Adrenal gland (tissue), 12 donors: ENCODE data around the gene OR51B2. TPM values are rescaled to one million over a fixed set of nuclear protein-coding genes. Genes with fewer than 3 reads are reported as not detected.

Experiments
- DNase-seq, 7 donors: peaks; one replicate each; pipeline ENCODE4 v3.0.0-alpha.2; 2019 to 2020
- H3K27ac ChIP-seq, 5 donors: fragments of 200-600 bp; sonication (generic) in 4 of 5; 1 replicate in 3 of 5; 2 replicates in 2 of 5; pipeline versions ENCODE4 v1.5.1 to v1.8.0; 2016 to 2020; ENCODE audit warnings: mild to moderate bottlenecking in 1 of 5
- H3K27me3 ChIP-seq: fragments of 200-600 bp; 2 replicates; pipeline ENCODE4 v1.8.0; 2021
- H3K36me3 ChIP-seq, 2 donors: fragments of 200-600 bp; replicated peaks in 1 of 2; 1 replicate in 1 of 2; 2 replicates in 1 of 2; pipeline versions ENCODE4 v1.5.1 to v1.8.0; 2018 to 2022
- H3K4me1 ChIP-seq, 2 donors: fragments of 200-600 bp; replicated peaks in 1 of 2; 1 replicate in 1 of 2; 2 replicates in 1 of 2; pipeline versions ENCODE4 v1.5.1 to v1.8.0; 2018 to 2021
- H3K4me3 ChIP-seq, 4 donors: fragments of 200-600 bp; sonication (generic) in 3 of 4; one replicate each; pipeline ENCODE4 v1.5.1; 2016 to 2018
- H3K9me3 ChIP-seq, 3 donors: fragments of 200-600 bp; sonication (generic) in 1 of 3; replicated peaks in 1 of 3; 1 replicate in 2 of 3; 2 replicates in 1 of 3; pipeline versions ENCODE4 v1.5.1 to v1.8.0; 2016 to 2021
- POLR2A ChIP-seq, 2 donors: fragments of 450-650 bp; IDR thresholded peaks; one replicate each; pipeline ENCODE4 v1.6.1; 2017; ENCODE audit warnings: antibody characterized with exemption in 2 of 2, mild to moderate bottlenecking in 2 of 2, moderate library complexity in 1 of 2
- WGBS, 4 donors: extraction: QIAGEN DNeasy Blood & Tissue Kit in 2 of 4; methylation state at CpG; one replicate each; pipeline versions ENCODE4 v1.1.5 to v1.1.7; 2013 to 2017; 5-methylcytosine and 5-hydroxymethylcytosine counted together
- intact Hi-C, 2 donors: fragments of 100-400 bp; cut with DNase I; formaldehyde crosslinking; loops; one replicate each; pipeline versions ENCODE4 v1.14.1 to v1.15.0; 2022 to 2023
- polyA plus RNA-seq, 3 donors: library from polyadenylated mRNA; stranded (reverse); fragments of 200-250 nt in 2 of 3; fragments of 350-450 nt in 1 of 3; fragmentation: Illumina TruSeq in 1 of 3; extraction: RNeasy Lipid Tissue Mini Kit (QIAGEN cat#74804) in 1 of 3; gene quantifications; one replicate each; pipeline ENCODE4 v1.2.3, GENCODE V29; 2013 to 2014
- small RNA-seq, 2 donors: library from RNA; depleted of rRNA; stranded (forward); fragments of <200 nt; gene quantifications; one replicate each; pipeline ENCODE3, GENCODE V24; 2016
- total RNA-seq, 9 donors: library from RNA; depleted of rRNA in 4 of 9; stranded (reverse); fragments of >200 nt in 4 of 9; fragments of 120-200 nt in 1 of 9; fragmentation: NEBNext Ultra II Directional in 1 of 9; extraction: Animal tissue kit (Norgen Biotek cat#: 25700) in 1 of 9; gene quantifications; one replicate each; pipeline versions ENCODE4 v1.1.0 to v1.2.4, GENCODE V29; 2013 to 2023
- TF ChIP-seq, protein P1 (sequence below), 6 experiments: fragments of 450-650 bp in 4 of 6; fragments of 200-600 bp in 2 of 6; sonication (generic) in 1 of 6; IDR thresholded peaks; 1 replicate in 5 of 6; 2 replicates in 1 of 6; pipeline versions ENCODE4 v1.5.1 to v1.8.0; 2016 to 2021; ENCODE audit warnings: antibody characterized with exemption in 6 of 6, mild to moderate bottlenecking in 2 of 6, moderate library complexity in 1 of 6
- donor health status: healthy with polysubstance abuse.
- donor health status: Bipolar disorder and iron deficiency.
- donor health status: DM: yes; HTN: yes; CAD: no.
- donor health status: DM: no; HTN: no; CAD: no.
- donor health status: DM: no; HTN: no; CAD: no.
- donor health status: DM: yes; HTN: yes; CAD: no.

Gene OR51B2
- total and polyA plus RNA-seq, 12 donors = 0.33 to 1.3 TPM; not detected in 10

DNA sequence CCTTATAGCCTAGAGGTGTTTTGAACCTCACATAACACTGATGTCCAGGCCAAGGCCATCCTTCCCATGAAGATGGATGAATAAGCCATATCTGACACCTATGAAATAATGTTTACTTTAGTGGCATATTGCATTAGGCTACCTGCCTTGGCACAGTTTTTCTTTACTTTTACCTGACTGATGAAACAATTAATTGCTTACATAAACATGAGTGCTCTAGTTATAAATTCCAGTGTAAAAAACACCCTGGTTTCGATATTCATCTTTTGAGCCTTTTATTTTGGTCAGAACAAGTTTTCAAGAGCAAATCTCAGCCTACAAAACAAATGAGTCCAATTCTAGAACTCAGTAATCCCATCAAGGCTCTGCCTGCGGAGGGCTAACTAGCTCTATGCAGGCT lies 47.4 kb downstream of the OR51B2 start:
- H3K4me3 ChIP-seq = no peak overlapping the region
- no peaks in the 10 kb centered on the region for H3K9me3 ChIP-seq
- no peak overlapping the region for H3K27ac ChIP-seq
- no peaks in the 10 kb centered on the region for H3K36me3 ChIP-seq
- no peaks in the 10 kb centered on the region for H3K27me3 ChIP-seq
- H3K4me1 ChIP-seq = no peaks in the 10 kb centered on the region
- 77 to 89% (median 81%) methylated on average over 2 of the region's 2 CpGs for WGBS, 4 donors
- intact Hi-C loops = no loop called here
- TF ChIP-seq, protein P1, sequence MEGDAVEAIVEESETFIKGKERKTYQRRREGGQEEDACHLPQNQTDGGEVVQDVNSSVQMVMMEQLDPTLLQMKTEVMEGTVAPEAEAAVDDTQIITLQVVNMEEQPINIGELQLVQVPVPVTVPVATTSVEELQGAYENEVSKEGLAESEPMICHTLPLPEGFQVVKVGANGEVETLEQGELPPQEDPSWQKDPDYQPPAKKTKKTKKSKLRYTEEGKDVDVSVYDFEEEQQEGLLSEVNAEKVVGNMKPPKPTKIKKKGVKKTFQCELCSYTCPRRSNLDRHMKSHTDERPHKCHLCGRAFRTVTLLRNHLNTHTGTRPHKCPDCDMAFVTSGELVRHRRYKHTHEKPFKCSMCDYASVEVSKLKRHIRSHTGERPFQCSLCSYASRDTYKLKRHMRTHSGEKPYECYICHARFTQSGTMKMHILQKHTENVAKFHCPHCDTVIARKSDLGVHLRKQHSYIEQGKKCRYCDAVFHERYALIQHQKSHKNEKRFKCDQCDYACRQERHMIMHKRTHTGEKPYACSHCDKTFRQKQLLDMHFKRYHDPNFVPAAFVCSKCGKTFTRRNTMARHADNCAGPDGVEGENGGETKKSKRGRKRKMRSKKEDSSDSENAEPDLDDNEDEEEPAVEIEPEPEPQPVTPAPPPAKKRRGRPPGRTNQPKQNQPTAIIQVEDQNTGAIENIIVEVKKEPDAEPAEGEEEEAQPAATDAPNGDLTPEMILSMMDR (IDR thresholded peaks at IDR 0.05) = no peak
- no peak for TF ChIP-seq POLR2A (IDR thresholded peaks at IDR 0.05)
- no peak for DNase-seq

DNA sequence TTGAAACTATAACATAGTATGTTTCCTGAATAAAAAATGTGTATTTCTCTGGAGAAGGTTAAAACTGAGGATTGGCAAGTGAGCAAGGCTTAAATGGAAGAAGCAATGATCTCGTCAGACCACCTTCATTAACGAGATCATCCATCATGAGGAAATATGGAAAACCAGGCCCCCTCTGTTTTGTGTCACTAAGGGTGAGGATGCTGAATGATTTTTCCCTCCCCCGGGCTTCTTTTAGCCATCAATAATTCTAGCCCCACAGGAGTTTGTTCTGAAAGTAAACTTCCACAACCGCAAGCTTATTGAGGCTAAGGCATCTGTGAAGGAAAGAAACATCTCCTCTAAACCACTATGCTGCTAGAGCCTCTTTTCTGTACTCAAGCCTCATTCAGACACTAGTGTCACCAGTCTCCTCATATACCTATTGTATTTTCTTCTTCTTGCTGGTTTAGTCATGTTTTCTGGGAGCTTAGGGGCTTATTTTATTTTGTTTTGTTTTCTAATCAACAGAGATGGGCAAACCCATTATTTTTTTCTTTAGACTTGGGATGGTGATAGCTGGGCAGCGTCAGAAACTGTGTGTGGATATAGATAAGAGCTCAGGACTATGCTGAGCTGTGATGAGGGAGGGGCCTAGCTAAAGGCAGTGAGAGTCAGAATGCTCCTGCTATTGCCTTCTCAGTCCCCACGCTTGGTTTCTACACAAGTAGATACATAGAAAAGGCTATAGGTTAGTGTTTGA lies 48.6 kb downstream of the OR51B2 start:
- Histone ChIP-seq H3K36me3 (no peaks in the 10 kb centered on the region), H3K9me3 (no peaks in the 10 kb centered on the region), H3K4me1 (no peaks in the 10 kb centered on the region), H3K27ac (no peak overlapping the region), H3K27me3 (no peaks in the 10 kb centered on the region), H3K4me3 (no peak overlapping the region)
- DNase-seq = no peak
- 67 to 74% (median 71%) methylated on average over 6 of the region's 6 CpGs for whole genome bisulfite sequencing, 4 donors
- TF ChIP-seq POLR2A (IDR thresholded peaks at IDR 0.05) = no peak
- TF ChIP-seq, protein P1 (IDR thresholded peaks at IDR 0.05) = no peak
- intact Hi-C loops = no loop called here

DNA sequence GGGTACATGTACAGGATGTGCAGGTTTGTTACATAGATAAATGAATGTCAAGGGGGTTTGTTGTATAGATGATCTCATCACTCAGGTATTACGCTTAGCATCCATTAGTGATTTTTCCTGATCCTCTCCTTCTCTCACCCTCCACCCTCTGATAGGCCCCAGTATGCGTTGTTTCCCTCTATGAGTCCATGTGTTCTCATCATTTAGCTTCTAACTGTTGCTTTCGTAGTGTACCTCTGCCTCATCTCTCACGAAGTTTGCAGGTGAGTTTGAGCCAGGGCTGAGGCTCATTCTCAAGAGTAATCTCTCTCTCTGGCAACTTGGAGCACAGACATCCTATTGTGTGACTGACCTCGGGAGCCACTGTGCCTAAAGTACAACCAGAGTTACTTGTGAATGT lies 49.7 kb downstream of the OR51B2 start:
- no peak overlapping the region for H3K27ac ChIP-seq
- no peak for TF ChIP-seq POLR2A (IDR thresholded peaks at IDR 0.05)
- TF ChIP-seq, protein P1 (IDR thresholded peaks at IDR 0.05) = no peak
- no peaks in the 10 kb centered on the region for H3K4me1 ChIP-seq
- 76 to 79% (median 78%) methylated on average over 5 of the region's 5 CpGs for WGBS, 4 donors
- H3K4me3 ChIP-seq = no peak overlapping the region
- no peaks in the 10 kb centered on the region for H3K27me3 ChIP-seq
- intact Hi-C loops = no loop called here
- H3K9me3 ChIP-seq = no peaks in the 10 kb centered on the region
- H3K36me3 ChIP-seq = no peaks in the 10 kb centered on the region
- no peak for DNase-seq

Small RNA genes lying within 50 kb of the gene (small RNA-seq; reads per million reads assigned to genes)
- gene AC104389.3 = 0 reads per million in 2 donors

Other genes starting within 250 kb of the OR51B2 start
- not detected for gene OR52A5, start 185.9 kb downstream of the OR51B2 start, total RNA-seq
- gene OR52A5, start 185.9 kb downstream of the OR51B2 start, polyA plus RNA-seq = not detected
- not detected for gene OR52A1, start 169.5 kb downstream of the OR51B2 start, total RNA-seq
- not detected for gene OR52A1, start 169.5 kb downstream of the OR51B2 start, polyA plus RNA-seq
- not detected for gene OR51V1, start 123.6 kb downstream of the OR51B2 start, total RNA-seq
- not detected for gene OR51V1, start 123.6 kb downstream of the OR51B2 start, polyA plus RNA-seq
- 100 to 1,000 TPM in 2 of 9 donors, 10 to 100 TPM in 4, 1 to 10 TPM in 3; 1.1 to 794 (median 10.5) TPM for gene HBB, start 97.2 kb downstream of the OR51B2 start, total RNA-seq
- gene HBB, start 97.2 kb downstream of the OR51B2 start, polyA plus RNA-seq = 10 to 100 TPM in 1 of 3 donors, 1 to 10 TPM in 2; 1.3 to 23.8 (median 8.0) TPM
- gene HBD, start 89.8 kb downstream of the OR51B2 start, total RNA-seq = 1 to 10 TPM in 1 of 9 donors, under 1 TPM in 2, not detected in 6; 0.53 to 2.1 (median 0.83) TPM
- not detected for gene HBD, start 89.8 kb downstream of the OR51B2 start, polyA plus RNA-seq
- gene HBG1, start 74.4 kb downstream of the OR51B2 start, total RNA-seq = 10 to 100 TPM in 1 of 9 donors, 1 to 10 TPM in 2, not detected in 6; 3.6 to 22.7 (median 3.8) TPM
- not detected for gene HBG1, start 74.4 kb downstream of the OR51B2 start, polyA plus RNA-seq
- gene HBG2, start 69.5 kb downstream of the OR51B2 start, total RNA-seq = 1,000 to 10,000 TPM in 1 of 9 donors, 10 to 100 TPM in 2, under 1 TPM in 1, not detected in 5; 0.78 to 9,973 (median 12.5) TPM
- under 1 TPM in 1 of 3 donors, not detected in 2; 0.51 TPM for gene HBG2, start 69.5 kb downstream of the OR51B2 start, polyA plus RNA-seq
- 10 to 100 TPM in 1 of 9 donors, 1 to 10 TPM in 2, not detected in 6; 3.6 to 42.8 (median 3.7) TPM for gene HBE1, start 54.4 kb downstream of the OR51B2 start, total RNA-seq
- gene HBE1, start 54.4 kb downstream of the OR51B2 start, polyA plus RNA-seq = under 1 TPM in 2 of 3 donors, not detected in 1; 0.16 to 0.24 TPM
- gene OR51B4, start 22.4 kb downstream of the OR51B2 start, total RNA-seq = under 1 TPM in 3 of 9 donors, not detected in 6; 0.28 to 0.78 (median 0.34) TPM
- not detected for gene OR51B4, start 22.4 kb downstream of the OR51B2 start, polyA plus RNA-seq
- 1 to 10 TPM in 1 of 9 donors, under 1 TPM in 5, not detected in 3; 0.32 to 2.9 (median 0.53) TPM for gene OR51B5, start 19.2 kb upstream of the OR51B2 start, total RNA-seq
- gene OR51B5, start 19.2 kb upstream of the OR51B2 start, polyA plus RNA-seq = under 1 TPM in 2 of 3 donors, not detected in 1; 0.16 TPM
- gene OR51B6, start 27.2 kb upstream of the OR51B2 start, total RNA-seq = not detected
- not detected for gene OR51B6, start 27.2 kb upstream of the OR51B2 start, polyA plus RNA-seq
- gene OR51M1, start 59.5 kb upstream of the OR51B2 start, total RNA-seq = not detected
- gene OR51M1, start 59.5 kb upstream of the OR51B2 start, polyA plus RNA-seq = not detected
- gene OR51Q1, start 97.8 kb upstream of the OR51B2 start, total RNA-seq = not detected
- not detected for gene OR51Q1, start 97.8 kb upstream of the OR51B2 start, polyA plus RNA-seq
- gene OR51I1, start 117.2 kb upstream of the OR51B2 start, total RNA-seq = under 1 TPM in 3 of 9 donors, not detected in 6; 0.34 to 0.94 (median 0.61) TPM
- not detected for gene OR51I1, start 117.2 kb upstream of the OR51B2 start, polyA plus RNA-seq
- gene OR51I2, start 125.0 kb upstream of the OR51B2 start, total RNA-seq = not detected
- not detected for gene OR51I2, start 125.0 kb upstream of the OR51B2 start, polyA plus RNA-seq
- not detected for gene OR52D1, start 164.4 kb upstream of the OR51B2 start, total RNA-seq
- not detected for gene OR52D1, start 164.4 kb upstream of the OR51B2 start, polyA plus RNA-seq
- under 1 TPM in 6 of 9 donors, not detected in 3; 0.25 to 0.67 (median 0.48) TPM for gene UBQLN3, start 185.7 kb upstream of the OR51B2 start, total RNA-seq
- not detected for gene UBQLN3, start 185.7 kb upstream of the OR51B2 start, polyA plus RNA-seq
- gene UBQLNL, start 192.4 kb upstream of the OR51B2 start, total RNA-seq = 1 to 10 TPM in 3 of 9 donors, under 1 TPM in 5, not detected in 1; 0.29 to 1.4 (median 0.65) TPM
- 1 to 10 TPM in 2 of 3 donors, under 1 TPM in 1; 0.26 to 1.1 (median 1.0) TPM for gene UBQLNL, start 192.4 kb upstream of the OR51B2 start, polyA plus RNA-seq
- 1 to 10 TPM in 2 of 9 donors, under 1 TPM in 2, not detected in 5; 0.22 to 1.6 (median 0.69) TPM for gene OR52H1, start 224.2 kb upstream of the OR51B2 start, total RNA-seq
- not detected for gene OR52H1, start 224.2 kb upstream of the OR51B2 start, polyA plus RNA-seq